Mucosa of rectum (tissue), 2 donors: ENCODE results near the gene TCF12.
"Not testable (repeated sequence)": the region's sequence is repeated elsewhere in the genome, so short reads cannot be mapped to it uniquely, and the experiment has no call there.

Experiments used
- H3K27ac ChIP-seq, 2 donors: one replicate each; pipeline ENCODE4 v1.7.0; 2013; ENCODE audit warnings: inconsistent platforms in 2 of 2, low read depth in 2 of 2, low read length in 2 of 2
- H3K27me3 ChIP-seq, 2 donors: one replicate each; pipeline ENCODE4 v1.7.0; 2013; ENCODE audit warnings: low read length in 2 of 2; ENCODE audit not compliant: control insufficient read depth in 2 of 2, insufficient read depth in 2 of 2
- H3K36me3 ChIP-seq, 2 donors: one replicate each; pipeline ENCODE4 v1.7.0; 2013; ENCODE audit warnings: low read length in 2 of 2; ENCODE audit not compliant: control insufficient read depth in 2 of 2, insufficient read depth in 2 of 2
- H3K4me1 ChIP-seq, 2 donors: one replicate each; pipeline ENCODE4 v1.7.0; 2013; ENCODE audit warnings: low read length in 2 of 2, mild to moderate bottlenecking in 1 of 2; ENCODE audit not compliant: control insufficient read depth in 2 of 2, insufficient read depth in 2 of 2
- H3K4me3 ChIP-seq, 2 donors: one replicate each; pipeline ENCODE4 v1.7.0; 2013; ENCODE audit warnings: low read length in 2 of 2
- H3K9ac ChIP-seq, 2 donors: one replicate each; pipeline ENCODE4 v1.7.0; 2013; ENCODE audit warnings: low read length in 2 of 2, low read depth in 1 of 2, mild to moderate bottlenecking in 1 of 2
- H3K9me3 ChIP-seq, 2 donors: one replicate each; pipeline ENCODE4 v1.7.0; 2013; ENCODE audit warnings: low read length in 2 of 2; ENCODE audit not compliant: control insufficient read depth in 2 of 2
- donor health status: healthy.
- donor health status: Normal muscosa, but diverticular disease.

The TCF12 gene

GRCh38 chr15:57091636-57092035, 173.2 kb downstream of the TCF12 start:
- H3K27me3 ChIP-seq, result no peaks in the 10 kb centered on the region
- no peaks in the 10 kb centered on the region for H3K4me1 ChIP-seq
- no peak overlapping the region for H3K9ac ChIP-seq
- H3K9me3 ChIP-seq, result no peaks in the 10 kb centered on the region
- H3K27ac ChIP-seq, result no peak overlapping the region
- peaks cover 0 to 6% of the 10 kb centered on the region in 2 donors for H3K36me3 ChIP-seq
- no peak overlapping the region for H3K4me3 ChIP-seq

GRCh38 chr15:57092252-57092651, 173.8 kb downstream of the TCF12 start:
- H3K4me1 ChIP-seq, result no peaks in the 10 kb centered on the region
- H3K4me3 ChIP-seq, result no peak overlapping the region
- H3K9me3 ChIP-seq, result no peaks in the 10 kb centered on the region
- no peak overlapping the region for H3K27ac ChIP-seq
- no peaks in the 10 kb centered on the region for H3K27me3 ChIP-seq
- peaks cover 0 to 6% of the 10 kb centered on the region in 2 donors for H3K36me3 ChIP-seq
- H3K9ac ChIP-seq, result no peak overlapping the region

- no peak overlapping the region for H3K27ac ChIP-seq
- H3K27me3 ChIP-seq, result no peaks in the 10 kb centered on the region
- H3K4me1 ChIP-seq, result no peaks in the 10 kb centered on the region
- H3K9me3 ChIP-seq, result no peaks in the 10 kb centered on the region
- no peak overlapping the region for H3K4me3 ChIP-seq
- H3K9ac ChIP-seq, result no peak overlapping the region
- H3K36me3 ChIP-seq, result peaks cover 0 to 6% of the 10 kb centered on the region in 2 donors
Measured at GRCh38 chr15:57094321-57095257, 176.1 kb downstream of the TCF12 start.

- Histone ChIP-seq H3K9me3 (no peaks in the 10 kb centered on the region), H3K9ac (no peak overlapping the region), H3K4me3 (no peak overlapping the region), H3K27me3 (no peaks in the 10 kb centered on the region), H3K4me1 (peaks cover 0 to 2% of the 10 kb centered on the region in 2 donors), H3K36me3 (peaks cover 0 to 6% of the 10 kb centered on the region in 2 donors), H3K27ac (no peak overlapping the region)
Measured at GRCh38 chr15:57095896-57096295, 177.5 kb downstream of the TCF12 start.

DNA sequence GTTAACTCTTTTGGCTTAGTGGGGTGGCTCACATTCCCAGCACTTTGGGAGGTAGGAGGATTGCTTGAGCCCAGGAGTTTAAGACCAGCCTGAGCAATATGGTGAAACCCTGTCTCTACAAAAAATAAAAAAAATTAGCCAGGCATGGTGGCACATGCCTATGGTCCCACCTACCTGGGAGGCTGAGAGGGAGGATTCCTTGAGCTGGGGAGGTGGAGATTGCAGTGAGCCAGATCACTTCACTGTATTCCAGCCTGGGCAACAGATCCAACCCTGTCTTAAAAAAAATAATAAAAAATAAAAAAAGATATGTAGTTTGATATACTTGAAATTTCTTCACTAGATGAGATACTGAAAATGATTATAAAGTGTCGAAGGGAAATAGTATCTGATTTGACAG, 178.8 kb downstream of the TCF12 start:
- Histone ChIP-seq H3K4me1 (peaks cover 0 to 2% of the 10 kb centered on the region in 2 donors), H3K4me3 (no peak overlapping the region), H3K9ac (no peak overlapping the region), H3K27ac (no peak overlapping the region), H3K27me3 (no peaks in the 10 kb centered on the region), H3K36me3 (peaks cover 0 to 6% of the 10 kb centered on the region in 2 donors), H3K9me3 (no peaks in the 10 kb centered on the region)

GRCh38 chr15:57097919-57098543, 179.6 kb downstream of the TCF12 start:
- not testable (repeated sequence) for H3K36me3 ChIP-seq, H3K9ac ChIP-seq, H3K9me3 ChIP-seq, H3K4me3 ChIP-seq, H3K27me3 ChIP-seq, H3K27ac ChIP-seq, H3K4me1 ChIP-seq

DNA sequence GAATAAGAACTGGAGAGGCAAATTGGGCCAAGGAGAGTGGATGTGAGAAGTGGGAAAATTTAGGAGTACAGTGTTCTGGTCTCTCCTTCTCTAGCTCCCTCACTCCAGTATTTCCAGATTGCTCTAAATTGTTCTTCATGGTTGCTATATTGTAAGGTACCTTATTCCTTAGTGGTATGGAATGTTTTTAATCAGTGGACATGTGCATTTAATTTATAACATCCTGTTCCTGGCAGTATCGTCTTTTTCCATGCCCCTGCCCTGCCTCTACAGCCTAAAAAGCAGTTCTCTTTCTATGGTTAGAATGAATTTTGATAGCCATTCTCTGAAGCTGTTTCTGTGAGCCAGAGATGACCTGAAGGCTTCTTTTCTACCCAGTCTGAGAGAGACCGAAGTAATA, 180.5 kb downstream of the TCF12 start:
- Histone ChIP-seq H3K27me3 (no peaks in the 10 kb centered on the region), H3K27ac (no peak overlapping the region), H3K9ac (no peak overlapping the region), H3K36me3 (peaks cover 0 to 4% of the 10 kb centered on the region in 2 donors), H3K4me1 (peaks cover 0 to 2% of the 10 kb centered on the region in 2 donors), H3K9me3 (no peaks in the 10 kb centered on the region), H3K4me3 (no peak overlapping the region)

GRCh38 chr15:57100136-57100539, 181.7 kb downstream of the TCF12 start:
- Histone ChIP-seq H3K9ac (no peak overlapping the region), H3K4me3 (no peak overlapping the region), H3K9me3 (no peaks in the 10 kb centered on the region), H3K27ac (no peak overlapping the region), H3K4me1 (peaks cover 0 to 2% of the 10 kb centered on the region in 2 donors), H3K27me3 (no peaks in the 10 kb centered on the region), H3K36me3 (no peaks in the 10 kb centered on the region)

DNA sequence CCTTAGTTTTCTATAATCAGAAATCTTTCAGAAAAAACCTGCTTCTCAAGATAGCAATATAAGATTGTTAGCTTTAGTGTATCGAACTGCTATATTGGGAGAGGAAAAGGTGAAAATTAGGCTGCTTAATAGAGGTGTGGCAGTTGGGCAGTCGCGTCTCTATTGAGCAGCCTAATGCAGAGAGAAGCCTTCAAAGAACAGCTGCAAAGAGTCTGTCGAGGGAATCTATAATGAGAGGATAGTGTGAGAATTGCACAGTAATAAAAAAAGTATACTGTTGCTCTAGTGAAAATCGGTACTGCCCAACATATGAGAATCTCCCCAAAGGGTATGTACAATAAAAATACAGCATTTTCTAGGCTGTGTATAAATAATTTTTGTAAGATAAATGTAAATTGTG, 184.4 kb downstream of the TCF12 start:
- Histone ChIP-seq H3K9me3 (no peaks in the 10 kb centered on the region), H3K9ac (no peak overlapping the region), H3K36me3 (peaks cover 0 to 2% of the 10 kb centered on the region in 2 donors), H3K27ac (no peak overlapping the region), H3K4me3 (no peak overlapping the region), H3K27me3 (no peaks in the 10 kb centered on the region), H3K4me1 (peaks cover 0 to 2% of the 10 kb centered on the region in 2 donors)

DNA sequence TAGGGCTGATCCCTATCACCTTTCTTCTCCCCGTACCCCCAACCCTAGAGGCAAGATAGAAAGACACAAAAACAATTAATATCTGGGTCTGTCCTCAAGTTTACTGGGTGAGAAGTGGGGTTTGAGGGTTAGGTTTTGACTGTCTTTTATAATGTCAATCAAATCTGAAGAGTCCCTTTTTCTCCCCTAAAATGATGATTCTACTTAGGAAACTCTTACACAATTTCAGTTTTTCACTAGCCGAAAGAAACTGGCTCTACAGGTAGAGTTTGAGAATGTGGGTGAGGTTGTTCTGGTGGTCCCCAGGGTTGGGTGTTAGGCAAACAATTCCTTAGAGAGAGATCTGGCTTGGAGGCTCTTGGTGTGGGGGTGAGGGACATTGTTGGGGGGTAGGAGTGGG, 189.9 kb downstream of the TCF12 start:
- no peak overlapping the region for H3K9ac ChIP-seq
- no peaks in the 10 kb centered on the region for H3K27me3 ChIP-seq
- H3K4me1 ChIP-seq, result no peaks in the 10 kb centered on the region
- no peak overlapping the region for H3K27ac ChIP-seq
- H3K36me3 ChIP-seq, result peaks cover 0 to 2% of the 10 kb centered on the region in 2 donors
- H3K9me3 ChIP-seq, result no peaks in the 10 kb centered on the region
- H3K4me3 ChIP-seq, result no peak overlapping the region
